SK-N-SH treated with all-trans-retinoic acid at 6 μM for 48 hours (cell line): ENCODE data around the gene CACNA1C.

Experiments
- ATAC-seq: fragments of 200-7000 bp; cut with Tn5 transposase; 3 replicates; pipeline ENCODE4 v1.9.1; 2020; ENCODE audit warnings: mild to moderate bottlenecking, moderate library complexity
- ARNTL ChIP-seq: fragments of 450-650 bp; formaldehyde crosslinking; IDR thresholded peaks from 2 replicates; pipeline ENCODE4 v1.5.0; 2020; ENCODE audit warnings: low read depth, mild to moderate bottlenecking, moderate library complexity, borderline replicate concordance
- BACH2 ChIP-seq: fragments of 250-450 bp; sonication (Bioruptor Pico); IDR thresholded peaks from 2 replicates; pipeline ENCODE4 v1.9.0; 2021; ENCODE audit warnings: mild to moderate bottlenecking, borderline replicate concordance
- CREB5 ChIP-seq: fragments of 250-450 bp; sonication (Bioruptor Pico); IDR thresholded peaks from 2 replicates; pipeline ENCODE4 v1.5.1; 2020; ENCODE audit warnings: low read depth, mild to moderate bottlenecking, moderate library complexity
- CSDC2 ChIP-seq: fragments of 250-450 bp; sonication (Bioruptor Pico); IDR thresholded peaks from 2 replicates; pipeline ENCODE4 v1.5.0; 2020; ENCODE audit warnings: mild to moderate bottlenecking, moderate library complexity
- ESRRG ChIP-seq: fragments of 250-450 bp; sonication (Bioruptor Pico); IDR thresholded peaks from 2 replicates; pipeline ENCODE4 v1.6.1; 2021; ENCODE audit warnings: mild to moderate bottlenecking
- GLIS3 ChIP-seq: fragments of 250-450 bp; sonication (Bioruptor Pico); IDR thresholded peaks from 2 replicates; pipeline ENCODE4 v1.5.0; 2020; ENCODE audit warnings: mild to moderate bottlenecking, moderate library complexity
- ISL1 ChIP-seq: fragments of 250-450 bp; sonication (Bioruptor Pico); IDR thresholded peaks from 2 replicates; pipeline ENCODE4 v2.1.2; 2022; ENCODE audit warnings: mild to moderate bottlenecking, moderate library complexity
- OSR1 ChIP-seq: fragments of 250-450 bp; sonication (Bioruptor Pico); IDR thresholded peaks from 2 replicates; pipeline ENCODE4 v1.8.0; 2022; ENCODE audit warnings: moderate library complexity, mild to moderate bottlenecking, inconsistent platforms
- PATZ1 ChIP-seq: fragments of 250-450 bp; sonication (Bioruptor Pico); IDR thresholded peaks from 2 replicates; pipeline ENCODE4 v1.8.0; 2020; ENCODE audit warnings: mild to moderate bottlenecking, moderate library complexity, borderline replicate concordance
- POU6F1 ChIP-seq: fragments of 250-450 bp; sonication (Bioruptor Pico); IDR thresholded peaks from 2 replicates; pipeline ENCODE4 v1.8.0; 2021; ENCODE audit warnings: low read depth, mild to moderate bottlenecking, moderate library complexity, borderline replicate concordance
- PPARA ChIP-seq: fragments of 250-450 bp; sonication (Bioruptor Pico); IDR thresholded peaks from 2 replicates; pipeline ENCODE4 v1.5.0; 2020; ENCODE audit warnings: mild to moderate bottlenecking, borderline replicate concordance
- RARB ChIP-seq: fragments of 250-450 bp; sonication (Bioruptor Pico); IDR thresholded peaks from 2 replicates; pipeline ENCODE4 v1.8.0; 2021; ENCODE audit warnings: mild to moderate bottlenecking, moderate library complexity
- SNAI2 ChIP-seq: fragments of 250-450 bp; sonication (Bioruptor Pico); IDR thresholded peaks from 2 replicates; pipeline ENCODE4 v1.5.0; 2020; ENCODE audit warnings: mild to moderate bottlenecking, moderate library complexity
- TCF4 ChIP-seq: fragments of 250-450 bp; sonication (Bioruptor Pico); IDR thresholded peaks from 2 replicates; pipeline ENCODE4 v1.8.0; 2021; ENCODE audit warnings: mild to moderate bottlenecking, moderate library complexity, borderline replicate concordance
- TOX ChIP-seq: fragments of 250-450 bp; sonication (Bioruptor Pico); IDR thresholded peaks from 2 replicates; pipeline ENCODE4 v1.8.0; 2021; ENCODE audit warnings: mild to moderate bottlenecking, moderate library complexity, borderline replicate concordance
- TSHZ2 ChIP-seq: fragments of 250-450 bp; sonication (Bioruptor Pico); IDR thresholded peaks from 2 replicates; pipeline ENCODE4 v1.5.0; 2020; ENCODE audit warnings: mild to moderate bottlenecking, moderate library complexity
- ZFP3 ChIP-seq: fragments of 250-450 bp; sonication (Bioruptor Pico); IDR thresholded peaks from 2 replicates; pipeline ENCODE4 v1.5.0; 2020; ENCODE audit warnings: mild to moderate bottlenecking, moderate library complexity
- ZFP30 ChIP-seq: fragments of 450-650 bp; formaldehyde crosslinking; IDR thresholded peaks from 2 replicates; pipeline ENCODE4 v1.5.0; 2022; ENCODE audit warnings: mild to moderate bottlenecking, moderate library complexity
- ZNF565 ChIP-seq: fragments of 450-650 bp; formaldehyde crosslinking; conservative IDR thresholded peaks from 2 replicates; pipeline ENCODE4 v1.5.0; 2020; ENCODE audit warnings: low read depth, mild to moderate bottlenecking, moderate library complexity
- ZNF70 ChIP-seq: fragments of 450-650 bp; formaldehyde crosslinking; IDR thresholded peaks from 2 replicates; pipeline ENCODE4 v1.5.0; 2020; ENCODE audit warnings: mild to moderate bottlenecking, moderate library complexity
- ZNF8 ChIP-seq: fragments of 450-650 bp; formaldehyde crosslinking; IDR thresholded peaks from 2 replicates; pipeline ENCODE4 v1.5.0; 2020; ENCODE audit warnings: mild to moderate bottlenecking, moderate library complexity
- TF ChIP-seq, protein P1 (sequence below): fragments of 250-450 bp; sonication (Bioruptor Pico); IDR thresholded peaks from 2 replicates; pipeline ENCODE4 v1.5.1; 2021; ENCODE audit warnings: mild to moderate bottlenecking, moderate library complexity

The CACNA1C gene

DNA sequence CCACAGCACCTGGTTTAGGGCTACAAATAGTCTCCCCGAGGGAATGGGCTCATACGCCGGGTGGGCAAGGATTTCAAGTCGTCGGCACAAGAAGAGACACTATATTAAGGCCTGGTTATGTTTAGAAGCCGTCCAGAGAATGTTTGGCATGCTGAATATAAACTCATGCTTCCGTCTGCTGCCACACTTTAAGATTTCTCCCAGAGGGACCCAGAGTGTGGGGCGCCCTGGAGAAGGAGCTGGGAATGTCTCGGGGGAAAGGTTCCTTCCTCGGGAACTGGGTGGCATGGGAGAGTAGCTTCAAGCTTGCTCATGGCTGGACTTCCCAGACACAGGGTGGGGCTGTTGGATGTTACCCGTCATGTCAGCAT lies 295.7 kb downstream of the CACNA1C start:
- no peak for ATAC-seq
- TF ChIP-seq TOX: no peak
- no peak for TF ChIP-seq ZFP30
- TF ChIP-seq ESRRG (CRISPR knock-in tag): no peak
- TF ChIP-seq ZFP3 (CRISPR knock-in tag): no peak
- TF ChIP-seq ARNTL (CRISPR knock-in tag): no peak
- TF ChIP-seq PPARA: no peak
- TF ChIP-seq ZNF70 (CRISPR knock-in tag): no peak
- no peak for TF ChIP-seq POU6F1 (CRISPR knock-in tag)
- no peak for TF ChIP-seq ZNF565
- TF ChIP-seq OSR1 (CRISPR knock-in tag): no peak
- TF ChIP-seq BACH2 (CRISPR knock-in tag): no peak
- no peak for TF ChIP-seq SNAI2 (CRISPR knock-in tag)
- TF ChIP-seq CSDC2 (CRISPR knock-in tag): no peak
- no peak for TF ChIP-seq RARB
- TF ChIP-seq CREB5 (CRISPR knock-in tag): no peak
- no peak for TF ChIP-seq PATZ1 (CRISPR knock-in tag)

GRCh38 chr12:2351161-2351560 lies 298.4 kb downstream of the CACNA1C start:
- TF ChIP-seq OSR1 (CRISPR knock-in tag) (no peak), ESRRG (CRISPR knock-in tag) (no peak), ISL1 (no peak), POU6F1 (CRISPR knock-in tag) (no peak), BACH2 (CRISPR knock-in tag) (no peak), CREB5 (CRISPR knock-in tag) (no peak), PPARA (no peak), RARB (no peak), CSDC2 (CRISPR knock-in tag) (no peak), ZFP3 (CRISPR knock-in tag) (no peak), ZFP30 (no peak), ZNF70 (CRISPR knock-in tag) (no peak), ARNTL (CRISPR knock-in tag) (no peak), ZNF8 (CRISPR knock-in tag) (no peak), TSHZ2 (CRISPR knock-in tag) (no peak), TOX (no peak), GLIS3 (no peak), TCF4 (CRISPR knock-in tag) (no peak), ZNF565 (no peak)
- TF ChIP-seq, protein P1, sequence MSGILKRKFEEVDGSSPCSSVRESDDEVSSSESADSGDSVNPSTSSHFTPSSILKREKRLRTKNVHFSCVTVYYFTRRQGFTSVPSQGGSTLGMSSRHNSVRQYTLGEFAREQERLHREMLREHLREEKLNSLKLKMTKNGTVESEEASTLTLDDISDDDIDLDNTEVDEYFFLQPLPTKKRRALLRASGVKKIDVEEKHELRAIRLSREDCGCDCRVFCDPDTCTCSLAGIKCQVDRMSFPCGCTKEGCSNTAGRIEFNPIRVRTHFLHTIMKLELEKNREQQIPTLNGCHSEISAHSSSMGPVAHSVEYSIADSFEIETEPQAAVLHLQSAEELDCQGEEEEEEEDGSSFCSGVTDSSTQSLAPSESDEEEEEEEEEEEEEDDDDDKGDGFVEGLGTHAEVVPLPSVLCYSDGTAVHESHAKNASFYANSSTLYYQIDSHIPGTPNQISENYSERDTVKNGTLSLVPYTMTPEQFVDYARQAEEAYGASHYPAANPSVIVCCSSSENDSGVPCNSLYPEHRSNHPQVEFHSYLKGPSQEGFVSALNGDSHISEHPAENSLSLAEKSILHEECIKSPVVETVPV (CRISPR knock-in tag): no peak
- no peak for ATAC-seq
